GM10266 (cell line): ENCODE measurements around the gene RENBP.

Experiments
- DNase-seq: peaks from one replicate; pipeline ENCODE4 v3.0.0; 2012; ENCODE audit errors: extremely low spot score
- TF ChIP-seq, protein P1 (sequence below): IDR thresholded peaks from 2 replicates; pipeline ENCODE4 v1.5.1; 2012; ENCODE audit warnings: mild to moderate bottlenecking, low read depth; ENCODE audit not compliant: control insufficient read depth, insufficient read depth; ENCODE audit errors: missing control alignments

The RENBP gene

DNA sequence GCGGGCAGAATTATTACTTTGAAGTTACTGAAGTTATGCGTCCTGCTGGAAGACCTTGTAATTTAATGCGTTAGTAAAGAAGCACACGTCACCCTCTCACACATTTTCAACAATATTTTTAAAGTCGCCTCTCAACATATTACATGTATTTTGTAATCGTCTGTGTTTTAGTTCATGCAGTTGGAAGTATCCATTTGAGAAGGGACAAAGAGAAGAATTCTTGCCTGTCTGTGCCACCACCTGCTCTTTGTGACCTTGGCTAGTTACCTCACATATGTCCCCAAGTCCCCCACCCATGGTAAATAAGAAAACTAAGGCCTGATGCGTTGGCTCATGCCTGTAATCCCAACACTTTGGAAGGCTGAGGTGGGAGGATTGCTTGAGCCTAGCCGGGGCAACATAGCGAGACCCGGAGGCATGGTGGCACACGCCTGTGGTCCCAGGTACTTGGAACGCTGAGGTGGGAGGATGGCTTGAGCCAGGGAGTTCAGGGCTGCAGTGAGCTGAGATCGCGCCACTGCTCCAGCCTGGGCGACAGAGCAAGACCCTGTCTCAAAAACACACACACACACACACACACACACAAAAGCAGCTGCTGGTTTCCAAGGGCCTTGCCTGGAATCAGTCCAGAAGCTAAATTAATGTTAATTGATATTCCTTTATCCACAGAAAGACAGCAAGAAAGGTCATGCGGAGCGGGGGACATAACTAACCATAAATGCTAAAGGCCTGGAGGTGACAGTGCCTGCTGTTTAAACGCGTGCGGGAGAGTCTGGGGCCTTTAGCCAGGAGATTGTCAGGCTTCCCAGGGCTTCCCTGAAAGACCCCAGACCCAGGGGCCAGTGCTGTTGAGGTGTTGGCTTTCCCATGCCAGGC, 28.9 kb upstream of the RENBP start:
- TF ChIP-seq, protein P1, sequence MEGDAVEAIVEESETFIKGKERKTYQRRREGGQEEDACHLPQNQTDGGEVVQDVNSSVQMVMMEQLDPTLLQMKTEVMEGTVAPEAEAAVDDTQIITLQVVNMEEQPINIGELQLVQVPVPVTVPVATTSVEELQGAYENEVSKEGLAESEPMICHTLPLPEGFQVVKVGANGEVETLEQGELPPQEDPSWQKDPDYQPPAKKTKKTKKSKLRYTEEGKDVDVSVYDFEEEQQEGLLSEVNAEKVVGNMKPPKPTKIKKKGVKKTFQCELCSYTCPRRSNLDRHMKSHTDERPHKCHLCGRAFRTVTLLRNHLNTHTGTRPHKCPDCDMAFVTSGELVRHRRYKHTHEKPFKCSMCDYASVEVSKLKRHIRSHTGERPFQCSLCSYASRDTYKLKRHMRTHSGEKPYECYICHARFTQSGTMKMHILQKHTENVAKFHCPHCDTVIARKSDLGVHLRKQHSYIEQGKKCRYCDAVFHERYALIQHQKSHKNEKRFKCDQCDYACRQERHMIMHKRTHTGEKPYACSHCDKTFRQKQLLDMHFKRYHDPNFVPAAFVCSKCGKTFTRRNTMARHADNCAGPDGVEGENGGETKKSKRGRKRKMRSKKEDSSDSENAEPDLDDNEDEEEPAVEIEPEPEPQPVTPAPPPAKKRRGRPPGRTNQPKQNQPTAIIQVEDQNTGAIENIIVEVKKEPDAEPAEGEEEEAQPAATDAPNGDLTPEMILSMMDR: no peak
- no peak for DNase-seq

DNA sequence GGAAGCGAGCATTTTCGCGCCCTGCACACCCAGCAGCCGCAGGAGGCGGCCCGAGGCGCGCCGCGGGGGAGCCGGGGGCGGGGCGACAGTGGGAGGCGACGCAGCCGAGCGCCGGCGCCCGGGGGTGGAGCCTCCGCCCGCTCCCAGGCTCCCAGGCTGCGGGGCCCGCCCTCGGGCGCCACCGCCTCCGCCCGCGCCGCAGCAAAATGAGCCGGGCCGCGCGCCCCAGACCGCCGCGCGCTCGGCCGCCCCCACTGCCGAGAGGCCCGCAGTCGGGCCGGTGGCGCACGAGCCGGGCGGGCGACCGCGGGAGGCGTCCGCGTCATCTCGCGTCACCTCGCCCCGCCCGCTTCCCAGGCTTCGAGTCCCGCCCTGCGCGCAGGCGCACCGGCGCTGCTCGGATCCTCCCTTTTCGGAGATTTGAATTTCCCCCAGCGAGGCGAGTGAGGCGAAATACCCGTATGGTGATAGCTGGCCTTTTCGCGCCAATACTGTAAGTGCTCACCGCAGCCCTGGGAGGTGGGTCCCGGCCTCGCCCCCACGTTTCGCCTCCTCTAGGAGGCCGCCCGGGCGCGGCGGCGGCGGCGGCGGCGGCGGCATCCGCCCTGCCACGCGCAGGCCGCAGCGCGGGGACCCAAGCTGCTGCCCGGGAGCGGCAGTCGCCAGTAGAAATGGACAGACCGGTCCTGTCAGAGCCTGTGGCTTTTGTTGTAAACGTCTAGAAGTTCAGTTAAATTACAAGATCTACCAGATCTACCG, 28.1 kb upstream of the RENBP start, which contains the start of gene TMEM187:
Gene TMEM187, plus strand, starts transcription at position 387 of the 759 bp plus-strand sequence. CDS start 9,309 bp downstream, outside the sequence.
- TF ChIP-seq, protein P1: no peak
- DNase-seq: peak; percentile 93

DNA sequence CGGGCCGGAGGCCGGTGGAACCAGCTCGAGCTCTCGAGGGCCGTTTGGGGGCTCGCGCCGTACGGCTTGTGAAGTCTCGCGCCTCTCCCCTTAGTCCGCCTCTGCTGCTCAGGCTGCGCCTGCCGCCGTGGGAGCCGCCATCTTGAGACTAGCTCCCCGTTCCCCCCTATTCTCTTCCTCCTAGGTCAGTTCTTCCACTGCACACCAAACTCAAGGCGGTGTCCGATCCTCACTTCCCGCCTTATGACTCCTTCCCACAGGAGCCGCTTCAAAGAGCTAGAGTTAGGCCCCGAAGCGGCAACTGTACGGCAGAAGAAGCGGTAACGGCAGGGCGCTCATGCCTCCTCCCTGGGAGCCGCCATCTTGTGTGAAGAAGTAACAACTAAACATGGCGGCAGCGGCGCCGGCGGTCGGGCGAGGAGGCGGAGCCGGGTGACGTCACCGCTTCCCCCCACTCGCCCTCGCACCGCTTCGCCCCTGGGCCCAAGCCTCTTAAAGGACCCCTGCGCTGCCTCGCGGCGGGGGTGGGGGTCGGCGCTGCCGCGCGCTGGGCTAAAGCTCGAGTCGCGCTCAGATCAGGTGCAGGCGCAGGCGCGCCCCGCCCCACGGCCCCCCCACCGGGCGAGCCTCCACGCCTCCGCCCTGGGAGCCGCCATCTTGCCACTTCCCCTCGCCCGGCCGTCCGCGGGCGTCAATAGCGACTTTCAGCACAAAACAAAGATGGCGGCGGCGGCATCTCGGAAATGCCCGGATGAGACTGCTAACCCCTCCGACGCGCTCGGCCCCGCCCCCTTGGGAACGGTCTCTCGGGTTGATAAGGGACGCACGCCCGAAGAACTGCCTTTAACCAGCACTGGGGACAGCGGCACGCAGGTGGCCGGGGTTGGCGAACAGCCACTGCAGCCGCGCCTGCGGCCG, 27.3 kb upstream of the RENBP start, which contains the start of gene HCFC1:
Gene HCFC1, minus strand, starts transcription at position 369 of the 918 bp plus-strand sequence. CDS start 978 bp downstream, outside the sequence.
- TF ChIP-seq, protein P1: no peak
- peak; percentile 81 for DNase-seq

DNA sequence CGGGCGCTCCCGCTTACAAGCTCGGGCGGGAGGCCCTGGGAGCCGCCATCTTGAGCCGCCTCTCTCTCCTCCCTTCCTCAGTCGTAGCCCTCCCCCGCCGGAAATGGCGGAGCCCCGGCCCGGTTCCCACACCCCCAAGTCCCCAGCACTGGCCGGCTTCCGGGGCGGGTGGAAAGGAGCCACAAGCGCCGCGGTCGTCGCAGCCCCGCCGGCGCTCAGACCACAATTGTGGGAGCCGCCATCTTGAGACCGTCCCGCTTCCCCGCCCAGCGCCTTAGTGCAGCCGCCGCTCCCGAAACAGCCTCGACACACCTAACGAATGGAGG, 26.6 kb upstream of the RENBP start:
- TF ChIP-seq, protein P1: no peak
- peak; percentile 89 for DNase-seq

DNA sequence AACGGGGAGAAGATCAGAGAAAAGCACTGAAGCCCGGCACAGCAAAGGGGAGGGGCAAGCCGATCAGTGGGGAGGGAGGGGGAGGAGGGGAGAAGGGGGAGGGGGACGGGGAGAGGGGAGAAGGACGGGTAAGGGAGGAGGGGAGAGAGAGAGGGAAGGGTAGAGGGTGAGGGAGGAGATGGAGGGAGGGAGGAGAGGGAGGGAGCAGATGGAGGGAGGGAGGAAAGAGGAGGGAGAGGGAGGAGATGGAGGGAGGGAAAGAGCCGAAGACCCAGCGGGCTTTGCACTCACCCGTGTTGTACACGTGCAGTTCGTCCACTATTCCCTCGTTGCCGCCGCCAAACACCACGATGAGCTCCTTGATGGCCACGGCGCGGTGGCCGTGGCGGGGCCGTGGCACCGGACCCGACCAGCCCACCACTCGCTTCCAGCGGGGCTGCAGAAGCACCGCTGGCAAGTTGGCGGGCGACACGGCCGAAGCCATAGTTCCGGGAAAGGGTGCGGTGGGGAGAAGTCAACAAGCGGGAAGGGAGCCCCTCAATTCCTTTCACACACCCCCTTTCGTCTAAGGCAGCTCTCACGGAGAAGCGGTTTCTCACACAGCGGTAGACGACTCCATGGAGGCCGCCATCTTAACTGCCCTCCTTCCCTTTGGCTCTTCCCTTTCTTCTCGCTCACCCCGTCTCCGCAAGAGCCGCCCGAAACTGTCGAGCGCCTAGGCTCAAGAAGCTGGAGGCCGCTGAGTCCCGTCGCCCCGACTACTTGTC, 26.1 kb upstream of the RENBP start:
- TF ChIP-seq, protein P1: no peak
- no peak for DNase-seq

DNA sequence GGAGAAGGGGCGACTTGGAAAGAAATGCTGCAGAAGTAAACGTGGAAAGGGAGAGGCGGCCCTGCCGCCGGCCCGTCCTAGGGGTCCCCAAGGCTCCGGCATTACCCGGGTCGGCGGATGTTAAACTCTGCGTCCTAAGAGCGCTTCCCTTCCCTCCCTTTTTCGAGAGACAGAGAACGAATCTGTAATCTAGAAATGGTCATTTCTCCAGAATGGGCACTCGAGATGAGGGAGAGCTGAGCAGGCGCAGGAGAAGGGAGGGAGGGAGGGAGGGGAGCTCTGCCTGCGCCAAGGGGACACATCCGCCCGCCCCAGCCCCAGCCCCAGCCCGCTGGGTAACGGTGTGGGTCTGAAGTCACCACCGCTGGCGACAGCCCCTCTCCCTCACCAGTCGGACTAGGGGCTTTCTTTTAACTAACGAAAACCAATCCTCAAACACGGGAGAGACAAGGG, 25.5 kb upstream of the RENBP start:
- TF ChIP-seq, protein P1: no peak
- DNase-seq: no peak
